Measurements from ENCODE around the gene TREX2. TPM values are rescaled to one million over a fixed set of nuclear protein-coding genes. Genes with fewer than 3 reads are reported as not detected.

Gene TREX2
- polyA plus RNA-seq, 4 donors: 0.45 to 0.81 (median 0.47) TPM; not detected in 1

- peaks cover 0 to 3% of the 10 kb centered on the region in 2 donors for H3K9me3 ChIP-seq (ENCODE audit: control insufficient read depth in 2 of 2, insufficient read depth in 1 of 2, low read depth in 1 of 2, low read length in 1 of 2)
- DNase-seq: no peak
- H3K27me3 ChIP-seq (ENCODE audit: control insufficient read depth in 3 of 3, insufficient read depth in 3 of 3, low read length in 3 of 3): no peaks in the 10 kb centered on the region
- no peaks in the 10 kb centered on the region for H3K4me1 ChIP-seq (ENCODE audit: control insufficient read depth in 3 of 3, insufficient read depth in 2 of 3, low read depth in 1 of 3, low read length in 2 of 3)
- 57 to 70% (median 61%) methylated on average over 12 of the region's 12 CpGs for WGBS, 3 donors
- H3K36me3 ChIP-seq (ENCODE audit: control insufficient read depth in 3 of 3, insufficient read depth in 2 of 3, low read depth in 1 of 3, low read length in 3 of 3): no peaks in the 10 kb centered on the region
- H3K4me3 ChIP-seq (ENCODE audit: low read depth in 1 of 3, low read length in 3 of 3): no peak overlapping the region
- H3K27ac ChIP-seq (ENCODE audit: low read depth in 1 of 3, low read length in 2 of 3): no peak overlapping the region
- FAIRE-seq: no peak
Observed at GRCh38 chrX:153433161-153433680, 12.6 kb downstream of the TREX2 start.

GRCh38 chrX:153430796-153431195, 15.1 kb downstream of the TREX2 start:
- no peak for DNase-seq
- Histone ChIP-seq H3K27ac (ENCODE audit: low read depth in 1 of 3, low read length in 2 of 3) (no peak overlapping the region), H3K9me3 (ENCODE audit: control insufficient read depth in 2 of 2, insufficient read depth in 1 of 2, low read depth in 1 of 2, low read length in 1 of 2) (peaks cover 0 to 3% of the 10 kb centered on the region in 2 donors), H3K4me1 (ENCODE audit: control insufficient read depth in 3 of 3, insufficient read depth in 2 of 3, low read depth in 1 of 3, low read length in 2 of 3) (no peaks in the 10 kb centered on the region), H3K27me3 (ENCODE audit: control insufficient read depth in 3 of 3, insufficient read depth in 3 of 3, low read length in 3 of 3) (no peaks in the 10 kb centered on the region), H3K36me3 (ENCODE audit: control insufficient read depth in 3 of 3, insufficient read depth in 2 of 3, low read depth in 1 of 3, low read length in 3 of 3) (no peaks in the 10 kb centered on the region), H3K4me3 (ENCODE audit: low read depth in 1 of 3, low read length in 3 of 3) (no peak overlapping the region)
- 82 to 93% (median 88%) methylated on average over 6 of the region's 6 CpGs for WGBS, 3 donors
- no peak for FAIRE-seq

GRCh38 chrX:153426204-153426603, 19.7 kb downstream of the TREX2 start:
- no peak overlapping the region for H3K4me3 ChIP-seq (ENCODE audit: low read depth in 1 of 3, low read length in 3 of 3)
- WGBS, 3 donors: 84 to 95% (median 89%) methylated on average over 3 of the region's 3 CpGs
- H3K27ac ChIP-seq (ENCODE audit: low read depth in 1 of 3, low read length in 2 of 3): no peak overlapping the region
- no peaks in the 10 kb centered on the region for H3K27me3 ChIP-seq (ENCODE audit: control insufficient read depth in 3 of 3, insufficient read depth in 3 of 3, low read length in 3 of 3)
- no peaks in the 10 kb centered on the region for H3K4me1 ChIP-seq (ENCODE audit: control insufficient read depth in 3 of 3, insufficient read depth in 2 of 3, low read depth in 1 of 3, low read length in 2 of 3)
- no peak for FAIRE-seq
- H3K36me3 ChIP-seq (ENCODE audit: control insufficient read depth in 3 of 3, insufficient read depth in 2 of 3, low read depth in 1 of 3, low read length in 3 of 3): no peaks in the 10 kb centered on the region
- peaks cover 0 to 3% of the 10 kb centered on the region in 2 donors for H3K9me3 ChIP-seq (ENCODE audit: control insufficient read depth in 2 of 2, insufficient read depth in 1 of 2, low read depth in 1 of 2, low read length in 1 of 2)
- DNase-seq: no peak

GRCh38 chrX:153423652-153424051, 22.2 kb downstream of the TREX2 start:
- DNase-seq (no peak), FAIRE-seq (no peak)
- no peaks in the 10 kb centered on the region for H3K9me3 ChIP-seq (ENCODE audit: control insufficient read depth in 2 of 2, insufficient read depth in 1 of 2, low read depth in 1 of 2, low read length in 1 of 2)

GRCh38 chrX:153421856-153422255, 24.0 kb downstream of the TREX2 start:
- Histone ChIP-seq H3K4me3 (ENCODE audit: low read depth in 1 of 3, low read length in 3 of 3) (no peak overlapping the region), H3K27ac (ENCODE audit: low read depth in 1 of 3, low read length in 2 of 3) (no peak overlapping the region), H3K9me3 (ENCODE audit: control insufficient read depth in 2 of 2, insufficient read depth in 1 of 2, low read depth in 1 of 2, low read length in 1 of 2) (no peaks in the 10 kb centered on the region), H3K27me3 (ENCODE audit: control insufficient read depth in 3 of 3, insufficient read depth in 3 of 3, low read length in 3 of 3) (no peaks in the 10 kb centered on the region), H3K4me1 (ENCODE audit: control insufficient read depth in 3 of 3, insufficient read depth in 2 of 3, low read depth in 1 of 3, low read length in 2 of 3) (no peaks in the 10 kb centered on the region), H3K36me3 (ENCODE audit: control insufficient read depth in 3 of 3, insufficient read depth in 2 of 3, low read depth in 1 of 3, low read length in 3 of 3) (no peaks in the 10 kb centered on the region)
- DNase-seq (no peak), FAIRE-seq (no peak)
- 82 to 92% (median 86%) methylated on average over 18 of the region's 18 CpGs for WGBS, 3 donors

More at GRCh38 chrX:153423652-153424051, 22.2 kb downstream of the TREX2 start:
- H3K4me1 ChIP-seq (ENCODE audit: control insufficient read depth in 3 of 3, insufficient read depth in 2 of 3, low read depth in 1 of 3, low read length in 2 of 3): no peaks in the 10 kb centered on the region
- 78 to 90% (median 86%) methylated on average over 8 of the region's 8 CpGs for WGBS, 3 donors
- no peak overlapping the region for H3K4me3 ChIP-seq (ENCODE audit: low read depth in 1 of 3, low read length in 3 of 3)
- H3K27me3 ChIP-seq (ENCODE audit: control insufficient read depth in 3 of 3, insufficient read depth in 3 of 3, low read length in 3 of 3): no peaks in the 10 kb centered on the region
- H3K36me3 ChIP-seq (ENCODE audit: control insufficient read depth in 3 of 3, insufficient read depth in 2 of 3, low read depth in 1 of 3, low read length in 3 of 3): no peaks in the 10 kb centered on the region
- no peak overlapping the region for H3K27ac ChIP-seq (ENCODE audit: low read depth in 1 of 3, low read length in 2 of 3)

GRCh38 chrX:153420851-153421599, 24.8 kb downstream of the TREX2 start:
- 92 to 97% (median 93%) methylated on average over 62 to 91 of the region's 91 CpGs for WGBS, 3 donors
- no peak for FAIRE-seq
- Histone ChIP-seq H3K36me3 (ENCODE audit: control insufficient read depth in 3 of 3, insufficient read depth in 2 of 3, low read depth in 1 of 3, low read length in 3 of 3) (no peaks in the 10 kb centered on the region), H3K4me3 (ENCODE audit: low read depth in 1 of 3, low read length in 3 of 3) (no peak overlapping the region), H3K9me3 (ENCODE audit: control insufficient read depth in 2 of 2, insufficient read depth in 1 of 2, low read depth in 1 of 2, low read length in 1 of 2) (no peaks in the 10 kb centered on the region), H3K27ac (ENCODE audit: low read depth in 1 of 3, low read length in 2 of 3) (no peak overlapping the region), H3K27me3 (ENCODE audit: control insufficient read depth in 3 of 3, insufficient read depth in 3 of 3, low read length in 3 of 3) (no peaks in the 10 kb centered on the region), H3K4me1 (ENCODE audit: control insufficient read depth in 3 of 3, insufficient read depth in 2 of 3, low read depth in 1 of 3, low read length in 2 of 3) (no peaks in the 10 kb centered on the region)
- DNase-seq: no peak

GRCh38 chrX:153417637-153418036, 28.2 kb downstream of the TREX2 start:
- FAIRE-seq (no peak), DNase-seq (no peak)
- WGBS, 3 donors: 76 to 96% (median 84%) methylated on average over 8 of the region's 8 CpGs
- H3K9me3 ChIP-seq (ENCODE audit: control insufficient read depth in 2 of 2, insufficient read depth in 1 of 2, low read depth in 1 of 2, low read length in 1 of 2): no peaks in the 10 kb centered on the region
- no peak overlapping the region for H3K4me3 ChIP-seq (ENCODE audit: low read depth in 1 of 3, low read length in 3 of 3)
- H3K4me1 ChIP-seq (ENCODE audit: control insufficient read depth in 3 of 3, insufficient read depth in 2 of 3, low read depth in 1 of 3, low read length in 2 of 3): no peaks in the 10 kb centered on the region
- H3K27ac ChIP-seq (ENCODE audit: low read depth in 1 of 3, low read length in 2 of 3): no peak overlapping the region
- no peaks in the 10 kb centered on the region for H3K36me3 ChIP-seq (ENCODE audit: control insufficient read depth in 3 of 3, insufficient read depth in 2 of 3, low read depth in 1 of 3, low read length in 3 of 3)
- H3K27me3 ChIP-seq (ENCODE audit: control insufficient read depth in 3 of 3, insufficient read depth in 3 of 3, low read length in 3 of 3): no peaks in the 10 kb centered on the region

- H3K27me3 ChIP-seq (ENCODE audit: control insufficient read depth in 3 of 3, insufficient read depth in 3 of 3, low read length in 3 of 3): no peaks in the 10 kb centered on the region
Observed at GRCh38 chrX:153416781-153417450, 28.9 kb downstream of the TREX2 start.

More at GRCh38 chrX:153416781-153417450, 28.9 kb downstream of the TREX2 start:
- H3K36me3 ChIP-seq (ENCODE audit: control insufficient read depth in 3 of 3, insufficient read depth in 2 of 3, low read depth in 1 of 3, low read length in 3 of 3): no peaks in the 10 kb centered on the region
- WGBS, 3 donors: 64 to 73% (median 73%) methylated on average over 12 of the region's 12 CpGs
- FAIRE-seq: no peak
- no peaks in the 10 kb centered on the region for H3K4me1 ChIP-seq (ENCODE audit: control insufficient read depth in 3 of 3, insufficient read depth in 2 of 3, low read depth in 1 of 3, low read length in 2 of 3)
- no peak for DNase-seq
- H3K4me3 ChIP-seq (ENCODE audit: low read depth in 1 of 3, low read length in 3 of 3): no peak overlapping the region
- H3K9me3 ChIP-seq (ENCODE audit: control insufficient read depth in 2 of 2, insufficient read depth in 1 of 2, low read depth in 1 of 2, low read length in 1 of 2): no peaks in the 10 kb centered on the region
- no peak overlapping the region for H3K27ac ChIP-seq (ENCODE audit: low read depth in 1 of 3, low read length in 2 of 3)
